Esophagus muscularis mucosa (tissue), 4 donors: Measurements from ENCODE around the gene CAMKMT. TPM values are rescaled to one million over a fixed set of nuclear protein-coding genes. Genes with fewer than 3 reads are reported as not detected.
"Not testable (repeated sequence)": the region's sequence is repeated elsewhere in the genome, so short reads cannot be mapped to it uniquely, and the experiment has no call there.

Source experiments
- DNase-seq: peaks from one replicate; pipeline ENCODE4 v3.0.0-alpha.2; 2017; ENCODE audit errors: extremely low spot score
- H3K27ac ChIP-seq, 4 donors: fragments of 200-600 bp; sonication (generic); replicated peaks in 1 of 4; 1 replicate in 3 of 4; 2 replicates in 1 of 4; pipeline ENCODE4 v1.5.1; 2016 to 2019; ENCODE audit warnings: mild to moderate bottlenecking in 1 of 4
- H3K27me3 ChIP-seq, 4 donors: fragments of 200-600 bp; sonication (generic); one replicate each; pipeline versions ENCODE4 v1.5.1 to v1.6.0; 2016 to 2019
- H3K36me3 ChIP-seq, 4 donors: fragments of 200-600 bp; sonication (generic); one replicate each; pipeline ENCODE4 v1.5.1; 2016 to 2019
- H3K4me1 ChIP-seq, 4 donors: fragments of 200-600 bp; sonication (generic); one replicate each; pipeline ENCODE4 v1.5.1; 2016 to 2019
- H3K4me3 ChIP-seq, 4 donors: fragments of 200-600 bp; sonication (generic); 1 replicate in 2 of 4; 2 replicates in 2 of 4; pipeline ENCODE4 v1.5.1; 2016 to 2019; ENCODE audit warnings: mild to moderate bottlenecking in 4 of 4, moderate library complexity in 1 of 4
- H3K9me3 ChIP-seq, 4 donors: fragments of 200-600 bp; sonication (generic); 1 replicate in 3 of 4; 2 replicates in 1 of 4; pipeline ENCODE4 v1.5.1; 2016 to 2019
- EP300 ChIP-seq: sonication (generic); formaldehyde crosslinking; IDR thresholded peaks from one replicate; pipeline ENCODE4 v1.6.1; 2017; ENCODE audit warnings: antibody characterized with exemption
- POLR2A ChIP-seq: fragments of 450-650 bp; IDR thresholded peaks from one replicate; pipeline ENCODE4 v1.6.1; 2017; ENCODE audit warnings: antibody characterized with exemption, moderate library complexity, mild to moderate bottlenecking, low read depth
- POLR2AphosphoS5 ChIP-seq, 2 donors: sonication (generic); formaldehyde crosslinking; IDR thresholded peaks; one replicate each; pipeline ENCODE4 v1.6.1; 2017; ENCODE audit warnings: antibody characterized with exemption in 2 of 2
- WGBS: methylation state at CpG from one replicate; pipeline ENCODE4 v1.1.5; 2018; 5-methylcytosine and 5-hydroxymethylcytosine counted together
- intact Hi-C: fragments of 100-400 bp; cut with DNase I; formaldehyde crosslinking; loops from one replicate; pipeline ENCODE4 v1.15.1; 2023
- total RNA-seq, 4 donors: library from RNA; depleted of rRNA; stranded (reverse); fragments of >200 nt; gene quantifications; one replicate each; pipeline versions ENCODE4 v1.1.0 to v1.2.1, GENCODE V29; 2016
- TF ChIP-seq, protein P1 (sequence below), 3 experiments: fragments of 200-600 bp in 2 of 3; fragments of 450-650 bp in 1 of 3; sonication (generic) in 2 of 3; IDR thresholded peaks; one replicate each; pipeline ENCODE4 v1.5.1; 2017 to 2019; ENCODE audit warnings: antibody characterized with exemption in 3 of 3, mild to moderate bottlenecking in 2 of 3, moderate library complexity in 1 of 3

Gene CAMKMT
- total RNA-seq, 4 donors from 2014 or later: 5.8 to 8.3 (median 6.9) TPM

- WGBS: 89% methylated on average over 6 of the region's 6 CpGs
- no peak for DNase-seq
- intact Hi-C loops: no loop called here
- H3K27ac ChIP-seq: no peak overlapping the region
- H3K36me3 ChIP-seq: no peaks in the 10 kb centered on the region
- H3K4me3 ChIP-seq: no peak overlapping the region
- H3K4me1 ChIP-seq: peaks cover 0 to 11% (median 0%) of the 10 kb centered on the region in 4 donors
- no peak for TF ChIP-seq POLR2AphosphoS5 (IDR thresholded peaks at IDR 0.05)
- no peak for TF ChIP-seq POLR2A
- TF ChIP-seq, protein P1, sequence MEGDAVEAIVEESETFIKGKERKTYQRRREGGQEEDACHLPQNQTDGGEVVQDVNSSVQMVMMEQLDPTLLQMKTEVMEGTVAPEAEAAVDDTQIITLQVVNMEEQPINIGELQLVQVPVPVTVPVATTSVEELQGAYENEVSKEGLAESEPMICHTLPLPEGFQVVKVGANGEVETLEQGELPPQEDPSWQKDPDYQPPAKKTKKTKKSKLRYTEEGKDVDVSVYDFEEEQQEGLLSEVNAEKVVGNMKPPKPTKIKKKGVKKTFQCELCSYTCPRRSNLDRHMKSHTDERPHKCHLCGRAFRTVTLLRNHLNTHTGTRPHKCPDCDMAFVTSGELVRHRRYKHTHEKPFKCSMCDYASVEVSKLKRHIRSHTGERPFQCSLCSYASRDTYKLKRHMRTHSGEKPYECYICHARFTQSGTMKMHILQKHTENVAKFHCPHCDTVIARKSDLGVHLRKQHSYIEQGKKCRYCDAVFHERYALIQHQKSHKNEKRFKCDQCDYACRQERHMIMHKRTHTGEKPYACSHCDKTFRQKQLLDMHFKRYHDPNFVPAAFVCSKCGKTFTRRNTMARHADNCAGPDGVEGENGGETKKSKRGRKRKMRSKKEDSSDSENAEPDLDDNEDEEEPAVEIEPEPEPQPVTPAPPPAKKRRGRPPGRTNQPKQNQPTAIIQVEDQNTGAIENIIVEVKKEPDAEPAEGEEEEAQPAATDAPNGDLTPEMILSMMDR (IDR thresholded peaks at IDR 0.05): no peak
- no peak for TF ChIP-seq EP300
- no peaks in the 10 kb centered on the region for H3K9me3 ChIP-seq
- no peaks in the 10 kb centered on the region for H3K27me3 ChIP-seq
Measured at GRCh38 chr2:44579115-44579836, 217.5 kb downstream of the CAMKMT start.

DNA sequence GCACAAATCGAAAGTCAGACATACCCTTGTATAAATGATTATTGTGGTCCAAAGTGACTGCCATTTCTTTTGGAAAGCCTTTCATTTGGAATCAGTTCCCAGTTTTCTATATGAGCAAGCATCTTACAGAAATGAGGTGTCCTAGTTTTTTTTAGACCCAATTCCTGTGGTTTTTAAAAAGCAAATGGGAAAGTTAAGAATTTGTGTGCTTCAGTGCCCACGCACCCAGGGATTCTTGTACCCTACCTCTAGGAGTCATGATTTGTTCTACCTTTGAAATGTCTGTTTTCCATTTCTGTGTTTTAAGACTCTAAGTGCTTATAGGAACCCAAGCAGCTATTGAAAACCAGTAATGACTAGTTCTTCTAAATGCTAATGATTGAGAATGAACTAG is 218.1 kb downstream of the CAMKMT start:
- WGBS: 95% methylated on average over 2 of the region's 2 CpGs
- no peak overlapping the region for H3K4me3 ChIP-seq
- no peaks in the 10 kb centered on the region for H3K36me3 ChIP-seq
- intact Hi-C loops: no loop called here
- TF ChIP-seq, protein P1 (IDR thresholded peaks at IDR 0.05): no peak
- TF ChIP-seq POLR2A (no peak), EP300 (no peak), POLR2AphosphoS5 (IDR thresholded peaks at IDR 0.05) (no peak)
- DNase-seq: no peak
- H3K9me3 ChIP-seq: no peaks in the 10 kb centered on the region
- no peak overlapping the region for H3K27ac ChIP-seq
- no peaks in the 10 kb centered on the region for H3K27me3 ChIP-seq
- peaks cover 0 to 11% (median 0%) of the 10 kb centered on the region in 4 donors for H3K4me1 ChIP-seq

- no peak overlapping the region for H3K27ac ChIP-seq
- intact Hi-C loops: no loop called here
- H3K27me3 ChIP-seq: no peaks in the 10 kb centered on the region
- H3K36me3 ChIP-seq: no peaks in the 10 kb centered on the region
- 84% methylated on average over 3 of the region's 3 CpGs for WGBS
- H3K4me1 ChIP-seq: peaks cover 0 to 11% (median 0%) of the 10 kb centered on the region in 4 donors
- no peaks in the 10 kb centered on the region for H3K9me3 ChIP-seq
- no peak for DNase-seq
- TF ChIP-seq POLR2AphosphoS5 (IDR thresholded peaks at IDR 0.05) (no peak), EP300 (no peak), POLR2A (no peak)
- TF ChIP-seq, protein P1 (IDR thresholded peaks at IDR 0.05): no peak
- no peak overlapping the region for H3K4me3 ChIP-seq
Measured at GRCh38 chr2:44580875-44581515, 219.2 kb downstream of the CAMKMT start.

DNA sequence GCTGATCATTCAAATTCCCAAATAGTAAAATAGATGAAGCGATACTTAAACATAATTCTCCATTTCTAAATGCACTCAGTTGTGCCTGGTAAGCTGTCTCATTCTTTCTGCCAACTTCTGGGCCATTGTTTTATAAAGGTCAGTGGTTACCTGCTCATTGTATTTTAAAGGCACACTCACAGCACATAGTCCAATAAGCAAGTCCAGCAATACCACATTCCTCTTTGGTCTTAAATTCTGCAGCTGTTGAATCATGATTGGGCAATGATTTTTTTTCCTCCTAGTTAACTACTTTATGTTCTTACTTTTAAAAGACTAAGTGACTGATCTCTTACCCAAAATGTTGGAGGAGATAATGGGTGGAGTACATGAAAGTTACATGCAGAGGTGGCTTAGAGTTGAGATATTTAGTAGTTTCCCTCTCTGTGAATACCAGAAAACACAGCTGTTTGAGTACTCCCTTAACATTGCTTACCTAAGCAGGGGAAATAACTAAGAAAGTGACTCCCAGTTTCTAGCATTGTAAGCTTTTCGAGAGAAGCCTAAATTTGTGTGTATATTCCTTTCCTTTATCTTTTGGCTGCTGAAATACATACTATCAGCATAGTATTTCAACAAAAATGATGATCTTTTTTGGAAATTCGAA is 220.7 kb downstream of the CAMKMT start:
- no peak overlapping the region for H3K4me3 ChIP-seq
- H3K36me3 ChIP-seq: no peaks in the 10 kb centered on the region
- H3K27ac ChIP-seq: no peak overlapping the region
- TF ChIP-seq POLR2A (no peak), EP300 (no peak), POLR2AphosphoS5 (IDR thresholded peaks at IDR 0.05) (no peak)
- TF ChIP-seq, protein P1 (IDR thresholded peaks at IDR 0.05): no peak
- no peak for DNase-seq
- 83% methylated on average over 3 of the region's 3 CpGs for WGBS
- H3K27me3 ChIP-seq: no peaks in the 10 kb centered on the region
- no peaks in the 10 kb centered on the region for H3K9me3 ChIP-seq
- H3K4me1 ChIP-seq: peaks cover 0 to 11% (median 0%) of the 10 kb centered on the region in 4 donors
- intact Hi-C loops: no loop called here

- 100% methylated on average over 2 of the region's 2 CpGs for WGBS
- H3K4me1 ChIP-seq, H3K4me3 ChIP-seq, H3K36me3 ChIP-seq, DNase-seq, H3K27me3 ChIP-seq, intact Hi-C loops, H3K27ac ChIP-seq, H3K9me3 ChIP-seq: not testable (repeated sequence)
Measured at GRCh38 chr2:44595615-44596014, 233.9 kb downstream of the CAMKMT start.
